Measurements from ENCODE around the gene GDF7.

GDF7 gene

GRCh38 chr2:20675701-20676352 is 8.9 kb downstream of the GDF7 start:
- no peak for DNase-seq

GRCh38 chr2:20676353-20677215 is 9.6 kb downstream of the GDF7 start:
- no peak for DNase-seq

GRCh38 chr2:20677301-20678085 is 10.5 kb downstream of the GDF7 start:
- DNase-seq: no peak

- no peak for DNase-seq
Measured at GRCh38 chr2:20678086-20678395, 11.1 kb downstream of the GDF7 start.

GRCh38 chr2:20678780-20679179 is 11.8 kb downstream of the GDF7 start:
- no peak for DNase-seq

- no peak for DNase-seq
Measured at GRCh38 chr2:20680744-20681375, 13.9 kb downstream of the GDF7 start.

- DNase-seq: no peak
Measured at GRCh38 chr2:20682167-20682920, 15.4 kb downstream of the GDF7 start.

GRCh38 chr2:20684581-20685063 is 17.7 kb downstream of the GDF7 start:
- DNase-seq: no peak

- no peak for DNase-seq
Measured at GRCh38 chr2:20687260-20687832, 20.4 kb downstream of the GDF7 start.

- no peak for DNase-seq
Measured at GRCh38 chr2:20689428-20690264, 22.7 kb downstream of the GDF7 start.

GRCh38 chr2:20691076-20691734 is 24.3 kb downstream of the GDF7 start:
- DNase-seq: no peak

GRCh38 chr2:20692081-20692480 is 25.1 kb downstream of the GDF7 start:
- DNase-seq: no peak

- DNase-seq: no peak
Measured at GRCh38 chr2:20693317-20693716, 26.4 kb downstream of the GDF7 start.

GRCh38 chr2:20696366-20696765 is 29.4 kb downstream of the GDF7 start:
- no peak for DNase-seq

GRCh38 chr2:20697322-20697934 is 30.5 kb downstream of the GDF7 start:
- DNase-seq: no peak

GRCh38 chr2:20698916-20699613 is 32.1 kb downstream of the GDF7 start:
- DNase-seq: no peak

- no peak for DNase-seq
Measured at GRCh38 chr2:20702563-20702962, 35.6 kb downstream of the GDF7 start.

GRCh38 chr2:20704886-20705285 is 37.9 kb downstream of the GDF7 start:
- no peak for DNase-seq

- DNase-seq: no peak
Measured at GRCh38 chr2:20706217-20706616, 39.3 kb downstream of the GDF7 start.
